ENCODE results near the gene LRG1.

- TF ChIP-seq ZC3H13 (CRISPR knock-in tag; IDR thresholded peaks at IDR 0.05) (no peak), ZNF543 (CRISPR knock-in tag; IDR thresholded peaks at IDR 0.05) (no peak), PHF5A (CRISPR knock-in tag; IDR thresholded peaks at IDR 0.05; ENCODE audit: low read depth, unreplicated experiment) (no peak), MNT (IDR thresholded peaks at IDR 0.05) (no peak), SUZ12 (IDR thresholded peaks at IDR 0.05; ENCODE audit: low read depth, low read length) (no peak), KLF16 (CRISPR knock-in tag; IDR thresholded peaks at IDR 0.05) (no peak)
- TF ChIP-seq, protein P1, sequence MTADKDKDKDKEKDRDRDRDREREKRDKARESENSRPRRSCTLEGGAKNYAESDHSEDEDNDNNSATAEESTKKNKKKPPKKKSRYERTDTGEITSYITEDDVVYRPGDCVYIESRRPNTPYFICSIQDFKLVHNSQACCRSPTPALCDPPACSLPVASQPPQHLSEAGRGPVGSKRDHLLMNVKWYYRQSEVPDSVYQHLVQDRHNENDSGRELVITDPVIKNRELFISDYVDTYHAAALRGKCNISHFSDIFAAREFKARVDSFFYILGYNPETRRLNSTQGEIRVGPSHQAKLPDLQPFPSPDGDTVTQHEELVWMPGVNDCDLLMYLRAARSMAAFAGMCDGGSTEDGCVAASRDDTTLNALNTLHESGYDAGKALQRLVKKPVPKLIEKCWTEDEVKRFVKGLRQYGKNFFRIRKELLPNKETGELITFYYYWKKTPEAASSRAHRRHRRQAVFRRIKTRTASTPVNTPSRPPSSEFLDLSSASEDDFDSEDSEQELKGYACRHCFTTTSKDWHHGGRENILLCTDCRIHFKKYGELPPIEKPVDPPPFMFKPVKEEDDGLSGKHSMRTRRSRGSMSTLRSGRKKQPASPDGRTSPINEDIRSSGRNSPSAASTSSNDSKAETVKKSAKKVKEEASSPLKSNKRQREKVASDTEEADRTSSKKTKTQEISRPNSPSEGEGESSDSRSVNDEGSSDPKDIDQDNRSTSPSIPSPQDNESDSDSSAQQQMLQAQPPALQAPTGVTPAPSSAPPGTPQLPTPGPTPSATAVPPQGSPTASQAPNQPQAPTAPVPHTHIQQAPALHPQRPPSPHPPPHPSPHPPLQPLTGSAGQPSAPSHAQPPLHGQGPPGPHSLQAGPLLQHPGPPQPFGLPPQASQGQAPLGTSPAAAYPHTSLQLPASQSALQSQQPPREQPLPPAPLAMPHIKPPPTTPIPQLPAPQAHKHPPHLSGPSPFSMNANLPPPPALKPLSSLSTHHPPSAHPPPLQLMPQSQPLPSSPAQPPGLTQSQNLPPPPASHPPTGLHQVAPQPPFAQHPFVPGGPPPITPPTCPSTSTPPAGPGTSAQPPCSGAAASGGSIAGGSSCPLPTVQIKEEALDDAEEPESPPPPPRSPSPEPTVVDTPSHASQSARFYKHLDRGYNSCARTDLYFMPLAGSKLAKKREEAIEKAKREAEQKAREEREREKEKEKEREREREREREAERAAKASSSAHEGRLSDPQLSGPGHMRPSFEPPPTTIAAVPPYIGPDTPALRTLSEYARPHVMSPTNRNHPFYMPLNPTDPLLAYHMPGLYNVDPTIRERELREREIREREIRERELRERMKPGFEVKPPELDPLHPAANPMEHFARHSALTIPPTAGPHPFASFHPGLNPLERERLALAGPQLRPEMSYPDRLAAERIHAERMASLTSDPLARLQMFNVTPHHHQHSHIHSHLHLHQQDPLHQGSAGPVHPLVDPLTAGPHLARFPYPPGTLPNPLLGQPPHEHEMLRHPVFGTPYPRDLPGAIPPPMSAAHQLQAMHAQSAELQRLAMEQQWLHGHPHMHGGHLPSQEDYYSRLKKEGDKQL (CRISPR knock-in tag; IDR thresholded peaks at IDR 0.05; ENCODE audit: low read depth): no peak
Observed at GRCh38 chr19:4584670-4585460, 45.0 kb upstream of the LRG1 start.
